Gastroesophageal sphincter (tissue), 4 donors: ENCODE data around the gene IGFL2. TPM values are rescaled to one million over a fixed set of nuclear protein-coding genes. Genes with fewer than 3 reads are reported as not detected.

ENCODE experiments used
- ATAC-seq: fragments of 150-250 bp; one replicate; pipeline ENCODE4 v1.9.1; 2016; ENCODE audit warnings: mild to moderate bottlenecking, moderate library complexity
- H3K27ac ChIP-seq, 4 donors: fragments of 200-600 bp; sonication (generic) in 3 of 4; 1 replicate in 3 of 4; 2 replicates in 1 of 4; pipeline ENCODE4 v1.5.1; 2016 to 2019
- H3K27me3 ChIP-seq: fragments of 200-600 bp; sonication (generic); one replicate; pipeline ENCODE4 v1.5.1; 2019
- H3K36me3 ChIP-seq, 2 donors: fragments of 200-600 bp; sonication (generic); one replicate each; pipeline ENCODE4 v1.5.1; 2019; ENCODE audit warnings: control low read depth in 1 of 2
- H3K4me1 ChIP-seq, 3 donors: fragments of 200-600 bp; sonication (generic); 1 replicate in 2 of 3; 2 replicates in 1 of 3; pipeline ENCODE4 v1.5.1; 2016 to 2019; ENCODE audit warnings: control low read depth in 2 of 3
- H3K4me3 ChIP-seq, 2 donors: fragments of 200-600 bp; sonication (generic); one replicate each; pipeline ENCODE4 v1.5.1; 2019; ENCODE audit warnings: mild to moderate bottlenecking in 1 of 2, moderate library complexity in 1 of 2
- H3K9me3 ChIP-seq, 3 donors: fragments of 200-600 bp; sonication (generic); one replicate each; pipeline ENCODE4 v1.5.1; 2017 to 2019; ENCODE audit warnings: control low read depth in 2 of 3
- CTCF ChIP-seq, 4 experiments: fragments of 200-600 bp in 2 of 4; fragments of 450-650 bp in 2 of 4; sonication (generic) in 1 of 4; IDR thresholded peaks; one replicate each; pipeline ENCODE4 v1.5.1; 2017 to 2019; ENCODE audit warnings: antibody characterized with exemption in 4 of 4, mild to moderate bottlenecking in 2 of 4, moderate library complexity in 2 of 4
- EP300 ChIP-seq: sonication (generic); formaldehyde crosslinking; IDR thresholded peaks from one replicate; pipeline ENCODE4 v1.6.1; 2017; ENCODE audit warnings: antibody characterized with exemption, mild to moderate bottlenecking
- POLR2A ChIP-seq, 2 donors: fragments of 450-650 bp; IDR thresholded peaks; one replicate each; pipeline ENCODE4 v1.6.1; 2017; ENCODE audit warnings: antibody characterized with exemption in 2 of 2, mild to moderate bottlenecking in 2 of 2, moderate library complexity in 1 of 2
- POLR2AphosphoS5 ChIP-seq: sonication (generic); formaldehyde crosslinking; IDR thresholded peaks from one replicate; pipeline ENCODE4 v1.6.1; 2017; ENCODE audit warnings: antibody characterized with exemption
- WGBS, 2 donors: methylation state at CpG; one replicate each; pipeline ENCODE4 v1.1.5; 2018; ENCODE audit warnings: low coverage in 1 of 2; 5-methylcytosine and 5-hydroxymethylcytosine counted together
- total RNA-seq, 4 donors: library from RNA; depleted of rRNA; stranded (reverse); fragments of >200 nt; gene quantifications; one replicate each; pipeline ENCODE4 v1.1.0, GENCODE V29; 2016

Gene IGFL2
- total RNA-seq, 4 donors from 2014 or later: not detected

DNA sequence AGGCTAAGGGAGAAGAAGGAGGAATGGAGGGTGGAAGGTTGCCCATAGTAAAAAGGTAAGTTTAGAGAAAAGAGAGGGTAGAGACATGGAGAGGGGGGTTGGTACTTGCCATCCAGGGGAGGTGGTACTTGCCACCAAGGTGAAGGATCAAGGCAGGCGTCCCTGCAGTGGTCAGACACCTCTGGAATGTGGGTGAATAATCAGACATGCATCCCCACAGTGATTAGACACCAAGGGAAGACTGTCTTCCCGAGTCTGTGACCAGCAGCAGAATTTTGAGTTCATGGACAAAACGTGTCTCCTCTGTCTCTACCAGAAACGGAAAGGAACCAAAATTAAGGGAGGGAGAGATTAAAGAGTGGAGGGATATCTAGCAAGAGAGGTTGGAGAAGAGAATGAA, 54.4 kb downstream of the IGFL2 start:
- no peak for ATAC-seq
- 48 to 50% methylated on average over 1 to 4 of the region's 4 CpGs for WGBS, 2 donors

DNA sequence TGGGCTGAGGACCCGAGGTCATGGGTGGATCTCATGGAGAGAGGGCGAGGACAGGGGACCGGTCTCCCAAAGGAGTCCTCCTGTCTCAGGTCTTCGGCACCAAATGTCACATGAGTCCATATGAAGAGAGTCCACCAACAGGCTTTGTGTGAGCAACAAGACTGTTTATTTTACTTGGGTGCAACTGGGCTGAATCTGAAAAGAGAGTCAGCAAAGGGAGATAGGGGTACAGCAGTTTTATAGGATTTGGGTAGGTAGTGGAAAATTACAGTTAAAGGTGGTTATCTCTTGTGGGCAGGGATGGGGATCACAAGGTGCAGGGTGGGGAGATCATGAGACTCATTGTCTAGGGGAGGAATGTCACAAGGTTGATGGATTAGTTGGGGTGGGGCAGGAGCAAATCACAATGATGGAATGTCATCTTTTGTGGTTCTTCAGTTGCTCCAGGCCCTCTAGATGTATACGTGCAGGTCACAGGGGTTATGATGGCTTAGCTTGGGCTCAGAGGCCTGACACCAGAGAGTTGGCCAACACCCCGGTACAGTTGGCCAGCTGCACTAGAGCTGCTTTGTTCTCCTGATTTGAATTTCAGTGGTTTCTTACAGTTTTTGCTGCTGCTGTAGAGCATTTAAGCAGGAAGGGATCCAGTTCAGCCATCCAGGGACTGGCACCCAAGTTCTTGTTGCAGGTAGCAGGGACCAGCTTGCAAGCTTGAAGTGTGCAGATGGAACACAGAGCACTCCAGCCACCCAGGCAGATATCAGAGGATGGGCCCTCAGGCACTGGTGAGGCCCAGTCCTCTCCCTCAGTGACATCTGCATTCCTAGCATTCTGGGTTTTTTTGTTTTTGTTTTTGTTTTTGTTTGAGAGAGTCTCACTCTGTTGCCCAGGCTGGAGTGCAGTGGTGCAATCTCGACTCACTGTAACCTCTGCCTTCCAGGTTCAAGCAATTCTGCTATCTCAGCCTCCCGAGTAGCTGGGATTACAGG, 55.1 kb downstream of the IGFL2 start:
- TF ChIP-seq EP300 (no peak), CTCF (IDR thresholded peaks at IDR 0.05) (no peak), POLR2AphosphoS5 (no peak), POLR2A (IDR thresholded peaks at IDR 0.05) (no peak)
- H3K4me1 ChIP-seq: no peaks in the 10 kb centered on the region
- no peaks in the 10 kb centered on the region for H3K36me3 ChIP-seq
- H3K9me3 ChIP-seq: no peaks in the 10 kb centered on the region
- no peak overlapping the region for H3K4me3 ChIP-seq
- no peak overlapping the region for H3K27ac ChIP-seq
- WGBS, 2 donors: 57 to 85% methylated on average over 1 to 8 of the region's 8 CpGs
- H3K27me3 ChIP-seq: peaks cover 26% of the 10 kb centered on the region
- ATAC-seq: no peak

More for the DNA sequence above, 54.4 kb downstream of the IGFL2 start:
- peaks cover 29% of the 10 kb centered on the region for H3K27me3 ChIP-seq
- TF ChIP-seq EP300 (no peak), CTCF (IDR thresholded peaks at IDR 0.05) (no peak), POLR2AphosphoS5 (no peak), POLR2A (IDR thresholded peaks at IDR 0.05) (no peak)
- no peak overlapping the region for H3K27ac ChIP-seq
- H3K9me3 ChIP-seq: no peaks in the 10 kb centered on the region
- no peaks in the 10 kb centered on the region for H3K36me3 ChIP-seq
- no peaks in the 10 kb centered on the region for H3K4me1 ChIP-seq
- no peak overlapping the region for H3K4me3 ChIP-seq

GRCh38 chr19:46204008-46204407, 56.0 kb downstream of the IGFL2 start:
- 61% methylated on average over 3 of the region's 5 CpGs; no CpG with 5 or more reads in 1 of the 2 donors for WGBS, 2 donors
- TF ChIP-seq POLR2AphosphoS5 (no peak), EP300 (no peak), CTCF (IDR thresholded peaks at IDR 0.05) (no peak), POLR2A (IDR thresholded peaks at IDR 0.05) (no peak)
- Histone ChIP-seq H3K4me3 (no peak overlapping the region), H3K36me3 (no peaks in the 10 kb centered on the region), H3K4me1 (no peaks in the 10 kb centered on the region), H3K27ac (no peak overlapping the region), H3K27me3 (peaks cover 25% of the 10 kb centered on the region), H3K9me3 (no peaks in the 10 kb centered on the region)
- no peak for ATAC-seq

DNA sequence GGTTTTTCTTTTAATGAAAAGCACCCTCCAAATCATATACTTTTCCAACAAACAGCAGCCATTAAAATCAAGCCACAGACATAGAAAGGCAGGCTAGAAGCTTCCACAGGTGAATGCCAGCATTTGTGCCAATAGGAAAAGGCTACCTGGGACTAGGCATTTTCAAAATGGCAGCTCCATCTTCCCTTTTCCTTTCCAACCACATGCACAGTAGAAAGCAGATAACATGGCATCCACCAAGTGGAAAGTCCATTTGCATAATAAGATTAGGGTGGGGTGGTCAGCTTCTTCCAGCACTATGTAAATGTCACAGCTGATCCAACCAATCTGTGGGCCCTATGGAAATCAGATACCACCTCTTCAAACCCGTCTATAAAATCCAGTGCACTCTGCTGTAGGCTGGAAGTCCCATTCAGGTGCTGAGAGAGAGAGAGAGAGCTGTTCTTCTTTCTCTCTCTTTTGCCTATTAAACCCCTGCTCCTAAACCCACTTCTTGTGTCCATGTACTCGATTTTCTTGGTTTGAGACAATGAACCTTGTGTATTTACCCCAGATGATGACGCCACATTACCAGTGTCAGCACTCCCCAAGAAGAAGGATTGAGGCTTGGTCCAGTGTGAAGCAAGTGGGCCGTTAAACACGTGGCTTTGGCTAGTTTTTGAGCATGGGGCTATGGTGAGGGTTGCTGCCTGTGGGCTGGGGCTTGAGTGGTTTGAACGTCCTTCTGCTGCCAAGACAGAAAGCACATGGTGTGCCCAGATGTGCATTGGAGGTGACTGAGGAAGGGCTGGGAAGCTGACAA, 57.3 kb downstream of the IGFL2 start:
- peaks cover 18% of the 10 kb centered on the region for H3K27me3 ChIP-seq
- ATAC-seq: no peak
- no peaks in the 10 kb centered on the region for H3K36me3 ChIP-seq
- H3K27ac ChIP-seq: no peak overlapping the region
- TF ChIP-seq EP300 (no peak), CTCF (IDR thresholded peaks at IDR 0.05) (no peak), POLR2AphosphoS5 (no peak), POLR2A (IDR thresholded peaks at IDR 0.05) (no peak)
- H3K4me1 ChIP-seq: no peaks in the 10 kb centered on the region
- H3K9me3 ChIP-seq: no peaks in the 10 kb centered on the region
- WGBS, 2 donors: 26 to 83% methylated on average over 2 to 5 of the region's 6 CpGs
- no peak overlapping the region for H3K4me3 ChIP-seq
